ENCODE data around the gene C19orf53.

DNA sequence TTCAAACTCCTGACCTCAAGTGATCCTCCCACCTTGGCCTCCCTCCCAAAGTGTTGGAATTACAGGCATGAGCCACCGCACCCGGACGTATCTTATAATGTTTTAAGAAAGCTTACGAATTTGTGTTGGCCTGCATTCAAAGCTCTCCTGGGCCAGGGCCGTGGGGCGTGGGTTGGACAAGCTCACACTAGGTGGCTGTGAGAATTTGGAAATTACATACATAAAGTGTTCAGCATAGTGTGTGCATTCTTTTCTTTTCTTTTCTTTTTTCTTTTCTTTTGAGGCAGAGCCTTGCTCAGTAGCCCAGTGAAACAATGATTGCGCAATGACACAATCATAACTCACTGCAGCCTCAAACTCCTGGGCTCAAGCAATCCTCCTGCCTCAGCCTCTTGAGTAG, 23.6 kb downstream of the C19orf53 start:
- TF ChIP-seq, protein P1, sequence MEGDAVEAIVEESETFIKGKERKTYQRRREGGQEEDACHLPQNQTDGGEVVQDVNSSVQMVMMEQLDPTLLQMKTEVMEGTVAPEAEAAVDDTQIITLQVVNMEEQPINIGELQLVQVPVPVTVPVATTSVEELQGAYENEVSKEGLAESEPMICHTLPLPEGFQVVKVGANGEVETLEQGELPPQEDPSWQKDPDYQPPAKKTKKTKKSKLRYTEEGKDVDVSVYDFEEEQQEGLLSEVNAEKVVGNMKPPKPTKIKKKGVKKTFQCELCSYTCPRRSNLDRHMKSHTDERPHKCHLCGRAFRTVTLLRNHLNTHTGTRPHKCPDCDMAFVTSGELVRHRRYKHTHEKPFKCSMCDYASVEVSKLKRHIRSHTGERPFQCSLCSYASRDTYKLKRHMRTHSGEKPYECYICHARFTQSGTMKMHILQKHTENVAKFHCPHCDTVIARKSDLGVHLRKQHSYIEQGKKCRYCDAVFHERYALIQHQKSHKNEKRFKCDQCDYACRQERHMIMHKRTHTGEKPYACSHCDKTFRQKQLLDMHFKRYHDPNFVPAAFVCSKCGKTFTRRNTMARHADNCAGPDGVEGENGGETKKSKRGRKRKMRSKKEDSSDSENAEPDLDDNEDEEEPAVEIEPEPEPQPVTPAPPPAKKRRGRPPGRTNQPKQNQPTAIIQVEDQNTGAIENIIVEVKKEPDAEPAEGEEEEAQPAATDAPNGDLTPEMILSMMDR (conservative IDR thresholded peaks at IDR 0.05; ENCODE audit: low read depth in 2 of 2) = no peak
- TF ChIP-seq EZH2 (IDR thresholded peaks at IDR 0.05; ENCODE audit: low read depth, unreplicated experiment) = no peak

Measured in GM23338 (cell line).